ENCODE results near the gene CEP89. TPM values are rescaled to one million over a fixed set of nuclear protein-coding genes. Genes with fewer than 3 reads are reported as not detected.
"Not testable (repeated sequence)": the region's sequence is repeated elsewhere in the genome, so short reads cannot be mapped to it uniquely, and the experiment has no call there.

Gene CEP89
- total RNA-seq, 1 donor from 2014 or later = 9.7 TPM

- intact Hi-C loops (cut with DNase I) = no loop called here
- DNase-seq (ENCODE audit: low spot score) = no peak
Observed at GRCh38 chr19:32876236-32876918, 95.4 kb downstream of the CEP89 start.

- intact Hi-C loops (cut with DNase I) = no loop called here
- no peak for DNase-seq (ENCODE audit: low spot score)
Observed at GRCh38 chr19:32875428-32875827, 96.3 kb downstream of the CEP89 start.

- DNase-seq (ENCODE audit: low spot score) = no peak
- intact Hi-C loops (cut with DNase I) = no loop called here
Observed at GRCh38 chr19:32874605-32875004, 97.2 kb downstream of the CEP89 start.

DNA sequence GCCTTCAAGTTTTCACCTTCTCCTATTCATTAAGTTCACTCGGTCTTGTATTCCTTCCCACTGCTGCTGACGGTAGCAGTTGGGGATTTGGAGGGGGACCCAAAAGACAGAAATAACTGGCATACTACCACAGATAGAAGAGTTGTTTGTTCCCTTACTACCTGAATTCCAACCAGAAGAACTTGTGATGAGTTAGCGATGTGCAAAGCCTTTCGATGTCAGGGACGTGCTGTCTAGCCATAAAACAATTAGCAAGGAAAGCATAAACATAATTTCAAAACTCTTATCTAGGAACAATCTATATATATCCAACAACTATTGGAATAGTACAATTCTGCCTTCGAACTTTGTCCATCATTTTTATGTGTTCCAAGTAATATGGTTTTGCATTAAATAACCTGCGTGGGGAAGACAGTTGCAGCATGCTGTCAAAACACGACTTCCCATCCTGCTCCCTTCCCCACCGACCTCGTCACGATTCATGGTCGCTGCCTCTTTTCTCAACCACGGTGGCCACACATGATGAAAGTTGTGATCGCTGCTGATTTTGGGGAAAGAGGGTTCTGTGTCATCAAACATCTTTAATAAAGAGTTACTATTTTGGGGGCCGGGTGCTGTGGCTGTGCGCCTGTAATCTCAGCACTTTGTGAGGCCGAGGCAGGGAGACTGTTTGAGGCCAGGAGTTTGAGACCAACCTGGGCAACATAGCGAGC, 98.4 kb downstream of the CEP89 start:
- DNase-seq (ENCODE audit: low spot score) = no peak
- intact Hi-C loops (cut with DNase I) = no loop called here

- DNase-seq (ENCODE audit: low spot score) = no peak
- intact Hi-C loops (cut with DNase I) = no loop called here
Observed at GRCh38 chr19:32872391-32872790, 99.4 kb downstream of the CEP89 start.

- intact Hi-C loops (cut with DNase I) = no loop called here
- DNase-seq (ENCODE audit: low spot score) = no peak
Observed at GRCh38 chr19:32870981-32871451, 100.7 kb downstream of the CEP89 start.

DNA sequence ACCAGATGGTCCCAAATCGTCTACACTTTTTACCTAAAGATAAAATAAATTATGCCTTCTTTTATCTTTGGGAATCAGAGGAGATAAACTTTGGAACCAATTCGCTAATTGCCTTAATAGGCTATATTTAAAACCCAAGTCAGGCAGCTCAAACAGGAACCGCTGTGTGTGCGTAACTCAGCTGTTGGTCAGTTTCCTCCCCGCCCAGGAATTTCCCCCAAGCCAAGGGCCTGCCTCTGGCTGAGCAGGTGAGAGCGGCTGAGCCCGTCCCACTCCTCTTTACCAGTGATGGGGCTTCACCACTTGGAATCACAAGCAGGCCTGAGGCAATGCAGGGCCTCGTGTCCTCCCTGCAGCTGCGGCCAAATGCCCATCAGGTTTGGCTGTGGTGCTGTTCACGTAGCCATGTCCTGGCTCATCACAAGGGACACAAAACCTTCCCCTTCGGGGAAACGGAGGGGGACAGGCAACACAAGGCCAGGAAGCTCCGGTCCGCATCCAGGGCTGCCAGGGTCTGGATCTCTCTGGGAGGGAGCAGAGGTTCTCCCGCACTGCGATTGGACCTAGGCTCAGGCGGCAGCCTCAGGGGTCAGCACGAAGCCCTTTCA, 101.7 kb downstream of the CEP89 start:
- intact Hi-C loops (cut with DNase I) = no loop called here
- DNase-seq (ENCODE audit: low spot score) = no peak

DNA sequence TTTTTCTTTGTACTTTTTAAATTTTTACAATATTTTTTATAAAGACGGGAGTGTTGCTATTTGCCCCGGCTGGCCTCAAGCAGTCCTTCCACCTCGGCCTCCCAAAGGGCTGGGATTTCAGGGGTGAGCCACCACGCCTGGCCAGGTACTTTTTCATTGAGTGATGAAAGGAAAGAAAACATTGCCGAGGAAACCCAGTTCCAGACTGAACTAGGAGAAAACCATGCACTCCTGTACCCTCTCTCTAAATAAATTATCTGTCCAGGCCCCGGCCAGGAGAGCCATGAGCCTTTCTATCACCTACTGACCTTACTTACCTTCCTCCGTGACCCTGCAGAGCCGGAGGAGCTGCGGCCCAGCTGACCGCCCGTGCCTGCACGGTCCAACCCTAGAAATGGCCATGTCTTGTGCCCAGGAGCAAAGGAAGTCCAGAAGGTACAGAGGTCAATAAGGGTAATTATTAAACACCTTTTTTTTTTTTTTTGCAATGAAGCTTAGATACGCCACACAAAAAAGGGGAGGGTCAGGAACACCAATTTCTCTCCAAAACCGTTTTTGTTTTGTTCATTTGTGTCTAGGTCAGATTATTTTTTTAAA, 102.3 kb downstream of the CEP89 start, which contains the start of gene SLC7A9:
TSS of gene SLC7A9 (minus strand) at position 399 of the 597 bp plus-strand sequence. CDS start 1,233 bp downstream, outside the sequence.
- intact Hi-C loops (cut with DNase I) = no loop called here
- no peak for DNase-seq (ENCODE audit: low spot score)

DNA sequence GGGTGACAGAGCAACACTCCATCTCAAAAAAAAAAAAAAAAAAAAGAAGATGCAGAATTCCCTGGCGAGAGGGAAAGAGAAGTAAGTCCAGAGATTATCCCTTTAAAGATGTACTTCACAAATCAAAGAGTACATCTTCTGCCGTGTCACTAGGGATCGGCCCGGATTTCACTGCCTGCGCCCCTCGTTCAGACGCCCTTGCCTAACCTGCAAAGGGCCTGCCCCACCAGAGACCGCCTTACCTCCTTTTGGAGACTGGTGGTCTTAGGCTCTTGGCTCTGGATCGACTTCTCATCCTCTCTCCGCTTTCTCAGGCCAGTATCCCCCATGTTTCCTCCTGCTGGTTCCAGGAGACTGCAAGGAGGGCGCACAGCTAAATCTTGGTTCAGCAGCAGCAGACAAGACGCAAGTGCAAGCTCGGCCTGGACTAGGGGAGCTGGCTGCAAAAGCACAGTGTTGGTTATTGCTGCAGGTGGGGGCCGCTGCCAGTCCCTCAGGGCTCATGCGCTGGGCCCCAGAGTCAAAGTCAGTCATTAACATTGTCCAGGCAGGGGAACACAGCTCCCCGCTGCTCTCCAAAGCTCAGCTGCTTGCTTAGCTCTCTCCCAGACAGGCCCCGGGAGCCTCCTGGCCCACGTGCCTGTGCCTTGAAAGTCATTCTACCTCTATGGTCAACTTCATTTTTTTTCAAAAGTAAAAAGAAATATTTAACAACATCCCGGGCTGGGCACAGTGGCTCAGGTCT, 103.4 kb downstream of the CEP89 start:
- intact Hi-C loops (cut with DNase I) = no loop called here
- DNase-seq (ENCODE audit: low spot score) = no peak

GRCh38 chr19:32867436-32867835, 104.3 kb downstream of the CEP89 start:
- DNase-seq (ENCODE audit: low spot score); intact Hi-C loops (cut with DNase I): not testable (repeated sequence)

DNA sequence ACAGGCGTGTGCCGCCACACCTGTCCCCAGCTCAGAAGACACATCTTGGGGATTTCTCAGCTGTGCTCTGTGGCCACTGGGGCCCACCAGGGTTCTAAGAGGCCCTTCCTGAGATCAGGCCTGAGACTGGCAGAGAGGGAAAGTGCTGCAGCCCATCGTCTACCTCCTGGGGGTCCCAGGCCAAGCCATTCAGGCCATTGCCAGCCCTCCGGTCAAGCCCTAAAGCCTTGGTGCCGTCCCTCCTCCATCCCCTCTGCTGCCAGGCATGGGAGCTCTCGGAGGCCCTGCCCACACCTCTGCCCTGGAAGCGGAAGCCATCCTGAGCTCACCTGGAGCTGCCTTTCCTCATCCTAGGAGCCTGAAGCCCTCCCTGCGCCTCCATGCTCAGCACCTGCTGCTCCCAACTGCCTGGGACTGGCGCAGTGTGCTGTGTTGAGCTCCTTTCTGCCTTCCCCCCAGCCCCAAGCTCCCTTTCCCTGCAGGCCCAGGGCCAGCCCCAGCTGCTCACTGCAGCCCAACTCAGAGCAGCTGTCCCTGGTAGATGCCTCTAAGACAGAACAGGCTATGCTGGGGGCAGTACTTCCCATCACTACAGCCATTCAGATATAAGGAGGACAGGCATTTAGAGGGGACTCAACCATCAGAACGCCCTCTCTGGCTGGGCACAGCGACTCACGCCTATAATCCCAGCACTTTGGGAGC, 105.0 kb downstream of the CEP89 start:
- intact Hi-C loops (cut with DNase I) = no loop called here
- no peak for DNase-seq (ENCODE audit: low spot score)

GRCh38 chr19:32866061-32866460, 105.7 kb downstream of the CEP89 start:
- no peak for DNase-seq (ENCODE audit: low spot score)
- intact Hi-C loops (cut with DNase I) = no loop called here

DNA sequence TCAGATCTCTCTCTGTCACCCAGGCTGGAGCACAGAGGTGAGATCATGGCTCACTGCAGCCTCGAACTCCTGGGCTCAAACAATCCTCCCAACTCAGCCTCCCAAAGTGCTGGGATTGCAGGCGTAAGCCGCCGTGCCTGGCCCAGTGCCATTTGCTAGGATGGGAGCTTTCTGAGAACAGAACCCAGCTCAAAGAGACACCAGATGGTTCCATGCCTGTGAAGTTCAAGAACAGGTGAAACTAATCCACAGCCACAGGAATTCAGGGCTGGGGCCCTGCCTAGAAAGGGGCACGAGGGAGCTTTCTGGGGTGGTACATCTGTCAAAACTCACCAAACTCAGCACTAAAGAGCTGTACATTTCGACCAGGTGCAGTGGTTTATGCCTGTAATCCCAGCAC, 106.4 kb downstream of the CEP89 start:
- no peak for DNase-seq (ENCODE audit: low spot score)
- intact Hi-C loops (cut with DNase I) = no loop called here

DNA sequence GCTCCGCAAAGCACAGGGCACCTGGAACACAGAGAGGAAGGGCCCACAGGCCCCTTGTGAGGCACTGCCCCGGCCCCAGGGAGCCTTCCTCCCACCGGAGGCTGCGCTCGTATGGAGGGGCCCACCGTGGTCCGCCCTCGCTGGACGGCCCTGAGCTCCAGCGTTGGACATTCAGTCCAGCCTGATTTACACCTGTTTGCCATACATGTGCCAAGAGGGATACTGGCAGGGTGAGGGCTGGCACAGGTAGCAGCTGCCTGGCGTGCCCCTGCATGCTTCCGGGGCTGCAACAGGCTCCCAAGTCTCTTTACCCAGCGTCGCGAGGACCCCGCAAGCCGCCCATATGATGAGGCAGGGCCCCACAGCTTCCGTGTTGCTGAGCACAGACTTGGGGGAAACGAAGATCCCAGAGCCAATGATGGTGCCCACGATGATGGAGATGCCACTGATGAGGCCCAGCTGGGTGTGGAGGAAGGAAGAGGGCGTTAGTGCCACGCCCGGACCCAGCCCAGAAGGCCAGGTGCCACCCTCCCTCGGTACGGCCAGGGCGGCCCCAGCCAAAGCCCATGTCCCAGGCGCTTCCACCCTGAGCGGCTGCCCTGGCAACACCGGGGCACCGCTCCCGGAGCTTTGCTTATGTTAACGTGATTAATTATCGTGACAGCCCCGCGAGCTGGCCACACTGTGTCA, 107.3 kb downstream of the CEP89 start:
- DNase-seq (ENCODE audit: low spot score) = no peak
- intact Hi-C loops (cut with DNase I) = no loop called here

DNA sequence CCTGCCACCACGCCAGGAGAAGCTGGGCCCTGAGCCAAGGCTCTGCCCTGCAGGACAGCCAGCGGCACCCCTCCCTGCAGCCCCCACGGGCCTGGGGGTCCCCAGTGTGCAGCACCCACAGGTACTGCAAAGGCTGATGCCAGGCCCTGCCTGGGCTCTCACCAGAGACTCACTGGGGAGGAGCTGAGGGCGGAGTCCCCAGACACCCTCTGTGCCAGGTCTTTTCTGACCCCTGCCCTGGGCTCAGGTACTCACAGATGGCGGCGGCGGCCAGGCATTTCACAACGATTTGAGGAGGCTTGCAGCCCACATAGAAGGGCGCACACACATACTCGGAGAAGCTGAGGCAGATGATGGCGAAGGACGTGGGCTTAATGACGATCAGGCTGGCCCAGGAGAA, 107.9 kb downstream of the CEP89 start:
- intact Hi-C loops (cut with DNase I) = no loop called here
- DNase-seq (ENCODE audit: low spot score) = no peak

DNA sequence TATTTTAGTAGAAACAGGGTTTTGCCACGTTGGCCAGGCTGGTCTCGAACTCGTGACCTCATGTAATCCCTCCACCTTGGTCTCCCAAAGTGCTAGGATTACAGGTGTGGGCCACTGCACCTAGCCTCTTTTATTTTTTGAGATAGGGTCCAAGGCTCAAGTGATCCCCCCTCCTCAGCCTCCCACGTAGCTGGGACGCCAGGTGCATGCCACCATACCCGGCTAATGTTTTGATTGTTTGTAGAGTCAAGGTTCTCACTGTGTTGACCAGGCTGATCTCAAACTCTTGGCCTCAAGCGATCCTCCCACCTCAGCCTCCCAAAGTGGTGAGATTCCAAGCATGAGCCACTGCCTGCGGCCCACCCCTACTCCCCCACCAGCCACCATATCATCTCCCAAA, 108.5 kb downstream of the CEP89 start:
- intact Hi-C loops (cut with DNase I) = no loop called here
- no peak for DNase-seq (ENCODE audit: low spot score)

DNA sequence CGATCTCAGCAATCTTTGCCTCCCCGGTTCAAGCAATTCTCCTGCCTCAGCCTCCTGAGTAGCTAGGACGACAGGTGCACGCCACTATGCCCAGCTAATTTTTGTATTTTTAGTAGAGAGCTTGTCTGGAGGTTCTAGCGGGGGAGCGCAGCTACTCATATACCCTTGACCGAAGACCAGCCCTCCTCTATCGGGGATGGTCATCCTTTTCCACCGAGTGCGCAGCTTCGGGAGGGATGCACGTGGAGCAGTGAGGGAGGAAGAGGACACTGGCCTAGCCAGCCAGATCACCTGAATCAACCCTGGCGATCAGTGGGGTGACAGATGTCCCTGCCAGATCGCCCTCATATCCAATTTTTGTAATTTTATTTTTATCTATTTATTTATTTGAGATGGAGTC, 109.0 kb downstream of the CEP89 start:
- no peak for DNase-seq (ENCODE audit: low spot score)
- intact Hi-C loops (cut with DNase I) = no loop called here

DNA sequence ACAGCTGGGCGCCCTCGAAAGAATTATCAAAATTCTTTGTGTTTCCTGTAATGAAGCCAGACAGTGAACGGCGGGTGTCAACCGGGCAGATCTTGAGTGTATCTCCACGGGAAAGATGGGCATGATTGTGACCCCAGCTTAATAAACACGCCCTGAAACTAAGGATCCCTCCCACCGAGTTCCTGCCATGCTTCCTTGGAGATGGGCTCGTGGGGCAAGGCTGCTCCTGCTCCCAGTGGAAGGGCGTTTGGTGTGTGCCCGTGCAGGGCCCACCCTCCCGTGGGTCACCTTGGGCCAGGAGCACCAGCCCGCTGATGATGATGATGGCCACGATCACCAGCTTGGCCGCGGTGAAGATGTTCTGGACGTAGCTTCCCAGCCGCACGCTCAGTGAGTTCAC, 109.6 kb downstream of the CEP89 start:
- intact Hi-C loops (cut with DNase I) = no loop called here
- DNase-seq (ENCODE audit: low spot score) = no peak

DNA sequence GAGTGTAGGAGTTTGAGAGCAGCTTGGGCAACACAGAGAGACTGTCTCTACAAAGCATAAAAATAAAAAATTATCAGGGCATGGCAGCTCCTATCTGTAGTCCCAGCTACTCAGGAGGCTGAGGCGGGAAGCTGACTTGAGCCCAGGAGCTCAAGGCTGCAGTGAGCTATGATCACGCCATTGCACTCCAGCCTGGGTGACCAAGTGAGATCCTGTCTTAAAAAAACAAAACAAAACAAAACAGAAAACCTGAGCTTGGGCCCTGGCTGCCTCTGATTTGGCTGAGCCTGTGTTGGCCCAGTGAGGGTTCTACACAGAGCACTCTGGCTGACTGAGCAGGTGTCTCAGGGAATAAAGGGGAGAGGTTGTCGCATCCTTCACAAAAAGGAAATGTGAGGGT, 110.2 kb downstream of the CEP89 start:
- intact Hi-C loops (cut with DNase I) = no loop called here
- DNase-seq (ENCODE audit: low spot score) = no peak
